ACC112 (cell line): ENCODE results near the gene CFDP1.
"Not testable (repeated sequence)": the region's sequence is repeated elsewhere in the genome, so short reads cannot be mapped to it uniquely, and the experiment has no call there.

Experiments
- H2AFZ ChIP-seq: fragments of 200-600 bp; sonication (generic); one replicate; pipeline ENCODE4 v1.6.0; 2017; ENCODE audit warnings: antibody characterized with exemption, low read length; ENCODE audit not compliant: unreplicated experiment
- H3K27ac ChIP-seq: fragments of 200-600 bp; sonication (generic); 2 replicates; pipeline ENCODE4 v1.5.1; 2014; ENCODE audit warnings: low read depth, mild to moderate bottlenecking, antibody characterized with exemption, low read length, moderate library complexity
- H3K27me3 ChIP-seq: fragments of 200-600 bp; sonication (generic); 2 replicates; pipeline ENCODE4 v1.6.1; 2014; ENCODE audit warnings: mild to moderate bottlenecking, antibody characterized with exemption, low read length, moderate library complexity, mixed read lengths; ENCODE audit not compliant: insufficient read depth
- H3K36me3 ChIP-seq: fragments of 200-600 bp; sonication (generic); 2 replicates; pipeline ENCODE4 v1.6.1; 2016; ENCODE audit warnings: mild to moderate bottlenecking, antibody characterized with exemption, low read length, moderate library complexity, mixed read lengths; ENCODE audit not compliant: insufficient read depth
- H3K4me1 ChIP-seq: fragments of 200-600 bp; sonication (generic); one replicate; pipeline ENCODE4 v1.6.1; 2016; ENCODE audit warnings: low read length, mixed read lengths; ENCODE audit not compliant: insufficient read depth, unreplicated experiment, control insufficient read depth
- H3K4me3 ChIP-seq: fragments of 200-600 bp; sonication (generic); 2 replicates; pipeline ENCODE4 v1.5.1; 2014; ENCODE audit warnings: mild to moderate bottlenecking, low read depth, low read length
- H3K79me2 ChIP-seq: fragments of 200-600 bp; sonication (generic); one replicate; pipeline ENCODE4 v1.6.0; 2016; ENCODE audit warnings: low read length; ENCODE audit not compliant: control insufficient read depth, unreplicated experiment, insufficient read depth

CFDP1 gene

GRCh38 chr16:75457485-75458021, 24.2 kb upstream of the CFDP1 start:
- H3K27ac ChIP-seq, result no peak overlapping the region
- H3K4me1 ChIP-seq, result no peaks in the 10 kb centered on the region
- no peaks in the 10 kb centered on the region for H3K36me3 ChIP-seq

GRCh38 chr16:75456971-75457370, 23.7 kb upstream of the CFDP1 start:
- no peaks in the 10 kb centered on the region for H3K27me3 ChIP-seq
- H3K79me2 ChIP-seq, result peaks cover 81% of the 10 kb centered on the region
- no peaks in the 10 kb centered on the region for H3K36me3 ChIP-seq
- H2AFZ ChIP-seq, result no peak overlapping the region
- no peaks in the 10 kb centered on the region for H3K4me1 ChIP-seq
- H3K27ac ChIP-seq, result no peak overlapping the region
- no peak overlapping the region for H3K4me3 ChIP-seq

More at GRCh38 chr16:75457485-75458021, 24.2 kb upstream of the CFDP1 start:
- Histone ChIP-seq H3K4me3 (no peak overlapping the region), H3K79me2 (peaks cover 85% of the 10 kb centered on the region), H2AFZ (no peak overlapping the region), H3K27me3 (no peaks in the 10 kb centered on the region)

- not testable (repeated sequence) for H2AFZ ChIP-seq, H3K27ac ChIP-seq, H3K36me3 ChIP-seq, H3K4me3 ChIP-seq, H3K4me1 ChIP-seq, H3K27me3 ChIP-seq
- H3K79me2 ChIP-seq, result peaks cover 76% of the 10 kb centered on the region
These were observed 23.2 kb upstream of the CFDP1 start for GRCh38 chr16:75456486-75456885.

GRCh38 chr16:75455677-75456076, 22.4 kb upstream of the CFDP1 start:
- Histone ChIP-seq H3K79me2 (peaks cover 68% of the 10 kb centered on the region), H3K36me3 (no peaks in the 10 kb centered on the region), H2AFZ (no peak overlapping the region), H3K27ac (no peak overlapping the region), H3K27me3 (no peaks in the 10 kb centered on the region), H3K4me1 (no peaks in the 10 kb centered on the region), H3K4me3 (no peak overlapping the region)

GRCh38 chr16:75452464-75453190, 19.3 kb upstream of the CFDP1 start:
- peaks cover 40% of the 10 kb centered on the region for H3K79me2 ChIP-seq

GRCh38 chr16:75446416-75446815, 13.1 kb upstream of the CFDP1 start:
- no peaks in the 10 kb centered on the region for H3K79me2 ChIP-seq
- no peak overlapping the region for H3K4me3 ChIP-seq
- H3K4me1 ChIP-seq, result no peaks in the 10 kb centered on the region
- H3K27me3 ChIP-seq, result no peaks in the 10 kb centered on the region
- H3K27ac ChIP-seq, result no peak overlapping the region
- no peak overlapping the region for H2AFZ ChIP-seq
- H3K36me3 ChIP-seq, result no peaks in the 10 kb centered on the region; the same call in 1 of the 2 replicates

More at GRCh38 chr16:75452464-75453190, 19.3 kb upstream of the CFDP1 start:
- Histone ChIP-seq H3K4me1 (no peaks in the 10 kb centered on the region), H3K27ac (no peak overlapping the region), H3K36me3 (no peaks in the 10 kb centered on the region), H3K27me3 (no peaks in the 10 kb centered on the region), H2AFZ (no peak overlapping the region), H3K4me3 (no peak overlapping the region)

- H3K79me2 ChIP-seq, result no peaks in the 10 kb centered on the region
- H3K4me3 ChIP-seq, result no peak overlapping the region
- no peak overlapping the region for H2AFZ ChIP-seq
- H3K27me3 ChIP-seq, result no peaks in the 10 kb centered on the region
- H3K4me1 ChIP-seq, result no peaks in the 10 kb centered on the region
- no peaks in the 10 kb centered on the region; the same call in 1 of the 2 replicates for H3K36me3 ChIP-seq
- no peak overlapping the region for H3K27ac ChIP-seq
These were observed 12.0 kb upstream of the CFDP1 start for GRCh38 chr16:75445298-75445697.

GRCh38 chr16:75443298-75443697, 10.0 kb upstream of the CFDP1 start:
- Histone ChIP-seq H2AFZ (no peak overlapping the region), H3K27ac (no peak overlapping the region), H3K4me3 (no peak overlapping the region), H3K36me3 (no peaks in the 10 kb centered on the region; the same call in 1 of the 2 replicates), H3K27me3 (no peaks in the 10 kb centered on the region), H3K79me2 (no peaks in the 10 kb centered on the region), H3K4me1 (no peaks in the 10 kb centered on the region)

- peak overlapping the region; percentile 91 for H3K4me3 ChIP-seq
- H3K79me2 ChIP-seq, result peaks cover 36% of the 10 kb centered on the region
- H3K27ac ChIP-seq, result peak overlapping the region; percentile 92
- no peaks in the 10 kb centered on the region for H3K36me3 ChIP-seq
- H3K4me1 ChIP-seq, result peaks cover 11% of the 10 kb centered on the region
- H2AFZ ChIP-seq, result peak overlapping the region; percentile 79
- H3K27me3 ChIP-seq, result no peaks in the 10 kb centered on the region
These were observed 570 bp upstream of the CFDP1 start for GRCh38 chr16:75433732-75434413.

- Histone ChIP-seq H3K27ac (no peak overlapping the region), H3K79me2 (peaks cover 65% of the 10 kb centered on the region), H3K4me3 (no peak overlapping the region), H3K27me3 (no peaks in the 10 kb centered on the region), H3K4me1 (peaks cover 19% of the 10 kb centered on the region), H3K36me3 (no peaks in the 10 kb centered on the region), H2AFZ (no peak overlapping the region)
These were observed 3.5 kb downstream of the CFDP1 start for GRCh38 chr16:75429621-75430403.
